AG10803 (cell line): ENCODE results near the gene UMODL1.
A peak's percentile ranks its signal among the peaks of the same experiment; 100 is the strongest.
"Not testable (repeated sequence)": the region's sequence is repeated elsewhere in the genome, so short reads cannot be mapped to it uniquely, and the experiment has no call there.

Experiments used
- DNase-seq: peaks from one replicate; pipeline ENCODE4 v3.0.0; 2010; ENCODE audit warnings: low read depth
- H3K4me3 ChIP-seq: 2 replicates; pipeline ENCODE4 v1.5.1; 2011; ENCODE audit warnings: mild to moderate bottlenecking, low read length, control low read depth
- TF ChIP-seq, protein P1 (sequence below): conservative IDR thresholded peaks from 2 replicates; pipeline ENCODE4 v1.5.1; 2011; ENCODE audit warnings: mild to moderate bottlenecking, low read length, control low read depth, inconsistent platforms

The UMODL1 gene

DNA sequence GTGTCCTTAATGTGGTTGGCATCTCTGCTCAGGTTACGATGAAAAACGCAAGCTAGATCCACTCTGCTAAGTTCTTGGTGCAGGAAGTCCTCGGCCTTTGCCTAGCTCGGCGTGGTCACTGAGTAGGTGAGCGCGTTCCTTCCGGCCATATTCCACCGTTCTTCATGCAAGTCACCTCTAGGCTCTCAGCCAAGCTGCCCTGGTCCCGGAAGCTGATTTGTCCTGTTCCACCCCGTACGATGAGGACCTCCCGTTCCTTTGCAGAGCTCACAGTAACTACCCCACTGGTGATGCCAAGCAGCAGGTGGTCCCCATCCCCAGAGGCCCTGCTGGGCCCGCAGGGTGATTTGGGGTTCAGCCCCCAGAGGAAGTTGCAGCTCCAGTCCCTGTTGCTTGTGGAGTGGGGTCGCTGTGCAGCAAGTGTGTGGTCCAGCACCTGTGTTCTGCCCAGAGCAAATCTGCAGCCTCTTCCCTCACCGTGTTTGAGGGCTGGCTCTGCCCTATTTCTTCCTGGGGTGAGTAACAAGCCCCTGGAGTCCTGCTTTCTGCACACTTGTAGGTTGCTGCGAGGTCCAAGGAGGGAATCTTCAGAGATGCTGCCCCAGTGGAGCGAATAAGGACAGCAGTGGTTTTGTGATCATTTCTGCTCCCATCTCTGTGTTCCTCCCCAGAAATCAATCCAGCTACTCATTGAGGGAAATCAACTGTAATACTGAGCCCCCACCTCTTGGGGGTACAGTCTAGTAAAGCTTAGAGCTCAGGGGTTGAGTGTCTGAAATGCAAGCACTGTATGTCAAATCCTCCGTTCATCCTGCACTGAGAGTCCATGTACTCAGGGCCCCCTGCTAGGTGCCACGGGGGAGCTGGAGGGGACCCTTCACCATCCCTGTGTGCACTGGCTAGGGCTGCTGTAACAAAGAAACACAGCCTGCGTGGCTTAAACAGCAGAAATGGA lies 2.3 kb downstream of the UMODL1 start:
- H3K4me3 ChIP-seq, result no peak overlapping the region
- DNase-seq, result no peak
- TF ChIP-seq, protein P1, sequence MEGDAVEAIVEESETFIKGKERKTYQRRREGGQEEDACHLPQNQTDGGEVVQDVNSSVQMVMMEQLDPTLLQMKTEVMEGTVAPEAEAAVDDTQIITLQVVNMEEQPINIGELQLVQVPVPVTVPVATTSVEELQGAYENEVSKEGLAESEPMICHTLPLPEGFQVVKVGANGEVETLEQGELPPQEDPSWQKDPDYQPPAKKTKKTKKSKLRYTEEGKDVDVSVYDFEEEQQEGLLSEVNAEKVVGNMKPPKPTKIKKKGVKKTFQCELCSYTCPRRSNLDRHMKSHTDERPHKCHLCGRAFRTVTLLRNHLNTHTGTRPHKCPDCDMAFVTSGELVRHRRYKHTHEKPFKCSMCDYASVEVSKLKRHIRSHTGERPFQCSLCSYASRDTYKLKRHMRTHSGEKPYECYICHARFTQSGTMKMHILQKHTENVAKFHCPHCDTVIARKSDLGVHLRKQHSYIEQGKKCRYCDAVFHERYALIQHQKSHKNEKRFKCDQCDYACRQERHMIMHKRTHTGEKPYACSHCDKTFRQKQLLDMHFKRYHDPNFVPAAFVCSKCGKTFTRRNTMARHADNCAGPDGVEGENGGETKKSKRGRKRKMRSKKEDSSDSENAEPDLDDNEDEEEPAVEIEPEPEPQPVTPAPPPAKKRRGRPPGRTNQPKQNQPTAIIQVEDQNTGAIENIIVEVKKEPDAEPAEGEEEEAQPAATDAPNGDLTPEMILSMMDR, result no peak

DNA sequence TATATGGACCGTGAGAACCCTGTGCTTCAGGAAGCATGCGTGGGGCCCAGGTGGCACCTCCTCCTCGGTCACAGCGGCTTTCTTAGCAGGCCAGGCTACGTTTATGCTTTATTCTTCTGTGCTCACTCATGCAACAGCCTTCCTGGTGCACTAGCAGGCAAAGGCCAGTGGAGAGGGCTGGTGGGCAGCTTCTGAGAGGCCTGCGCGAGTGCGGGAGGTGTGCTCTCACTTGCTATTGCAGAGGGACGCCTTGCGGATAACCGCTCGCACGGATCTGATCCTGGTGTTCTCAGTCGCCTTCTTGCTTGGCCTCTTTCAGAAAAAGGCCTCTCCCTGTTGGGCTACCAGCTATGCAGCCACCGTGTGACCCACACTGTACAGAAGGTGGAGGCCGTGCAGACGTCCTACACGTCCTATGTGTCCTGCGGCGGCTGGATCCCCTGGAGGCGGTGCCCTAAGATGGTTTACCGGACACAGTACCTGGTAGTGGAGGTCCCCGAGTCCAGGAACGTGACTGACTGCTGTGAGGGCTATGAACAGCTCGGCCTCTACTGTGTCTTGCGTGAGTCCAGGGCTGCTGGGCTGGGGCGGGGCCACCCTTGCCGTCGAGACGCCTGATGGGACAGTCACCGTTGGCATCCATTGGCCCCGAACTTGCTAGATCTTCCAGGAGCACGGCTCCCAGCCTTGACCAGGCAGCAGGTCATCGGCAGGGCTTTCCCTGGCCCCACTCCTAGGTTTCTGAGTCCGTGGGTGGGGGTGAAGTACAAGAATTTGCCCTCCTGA lies 4.8 kb downstream of the UMODL1 start:
- DNase-seq, result no peak
- no peak overlapping the region for H3K4me3 ChIP-seq
- TF ChIP-seq, protein P1, result no peak

DNA sequence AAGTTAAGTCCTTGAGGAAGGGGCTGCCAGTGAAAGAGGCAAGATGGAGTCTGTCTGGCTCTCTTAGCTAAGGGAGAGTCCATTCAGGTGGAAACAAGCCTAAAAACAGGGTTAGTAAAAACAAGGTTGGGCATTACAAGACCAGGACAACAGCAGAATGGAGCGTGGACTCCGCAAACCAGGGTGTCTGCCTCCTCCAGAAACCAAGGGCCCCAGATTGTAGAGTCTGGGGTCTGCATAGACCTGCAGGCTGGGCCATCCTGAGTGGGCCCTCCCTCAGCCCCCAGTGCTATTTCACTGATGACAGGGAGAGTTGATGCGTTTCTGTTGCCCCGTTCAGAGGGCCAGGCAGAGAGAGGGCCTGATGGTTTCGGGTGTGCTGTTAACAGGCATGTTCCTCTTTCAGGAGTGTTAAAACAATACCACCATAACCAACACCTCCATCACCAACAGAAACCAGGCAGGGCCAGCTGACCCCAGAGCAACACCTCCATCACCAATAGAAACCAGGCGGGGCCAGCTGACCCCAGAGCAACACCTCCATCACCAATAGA lies 6.6 kb downstream of the UMODL1 start:
- H3K4me3 ChIP-seq, DNase-seq: not testable (repeated sequence)

DNA sequence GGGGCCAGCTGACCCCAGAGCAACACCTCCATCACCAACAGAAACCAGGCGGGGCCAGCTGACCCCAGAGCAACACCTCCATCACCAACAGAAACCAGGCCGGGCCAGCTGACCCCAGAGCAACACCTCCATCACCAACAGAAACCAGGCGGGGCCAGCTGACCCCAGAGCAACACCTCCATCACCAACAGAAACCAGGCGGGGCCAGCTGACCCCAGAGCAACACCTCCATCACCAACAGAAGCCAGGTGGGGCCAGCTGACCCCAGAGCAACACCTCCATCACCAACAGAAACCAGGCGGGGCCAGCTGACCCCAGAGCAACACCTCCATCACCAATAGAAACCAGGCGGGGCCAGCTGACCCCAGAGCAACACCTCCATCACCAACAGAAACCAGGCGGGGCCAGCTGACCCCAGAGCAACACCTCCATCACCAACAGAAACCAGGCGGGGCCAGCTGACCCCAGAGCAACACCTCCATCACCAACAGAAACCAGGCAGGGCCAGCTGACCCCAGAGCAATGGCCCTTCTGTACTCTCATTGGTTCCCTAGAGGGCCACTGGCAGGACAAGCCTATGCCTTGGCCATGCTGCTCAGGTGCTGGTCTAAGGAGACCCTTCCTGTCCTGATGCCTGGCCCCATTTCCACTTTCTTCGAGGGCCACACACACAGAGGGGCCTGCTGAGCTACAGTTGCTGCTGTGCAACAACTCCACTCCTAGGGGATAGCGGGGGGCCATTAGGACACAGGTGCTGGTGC lies 7.3 kb downstream of the UMODL1 start:
- not testable (repeated sequence) for H3K4me3 ChIP-seq, DNase-seq

DNA sequence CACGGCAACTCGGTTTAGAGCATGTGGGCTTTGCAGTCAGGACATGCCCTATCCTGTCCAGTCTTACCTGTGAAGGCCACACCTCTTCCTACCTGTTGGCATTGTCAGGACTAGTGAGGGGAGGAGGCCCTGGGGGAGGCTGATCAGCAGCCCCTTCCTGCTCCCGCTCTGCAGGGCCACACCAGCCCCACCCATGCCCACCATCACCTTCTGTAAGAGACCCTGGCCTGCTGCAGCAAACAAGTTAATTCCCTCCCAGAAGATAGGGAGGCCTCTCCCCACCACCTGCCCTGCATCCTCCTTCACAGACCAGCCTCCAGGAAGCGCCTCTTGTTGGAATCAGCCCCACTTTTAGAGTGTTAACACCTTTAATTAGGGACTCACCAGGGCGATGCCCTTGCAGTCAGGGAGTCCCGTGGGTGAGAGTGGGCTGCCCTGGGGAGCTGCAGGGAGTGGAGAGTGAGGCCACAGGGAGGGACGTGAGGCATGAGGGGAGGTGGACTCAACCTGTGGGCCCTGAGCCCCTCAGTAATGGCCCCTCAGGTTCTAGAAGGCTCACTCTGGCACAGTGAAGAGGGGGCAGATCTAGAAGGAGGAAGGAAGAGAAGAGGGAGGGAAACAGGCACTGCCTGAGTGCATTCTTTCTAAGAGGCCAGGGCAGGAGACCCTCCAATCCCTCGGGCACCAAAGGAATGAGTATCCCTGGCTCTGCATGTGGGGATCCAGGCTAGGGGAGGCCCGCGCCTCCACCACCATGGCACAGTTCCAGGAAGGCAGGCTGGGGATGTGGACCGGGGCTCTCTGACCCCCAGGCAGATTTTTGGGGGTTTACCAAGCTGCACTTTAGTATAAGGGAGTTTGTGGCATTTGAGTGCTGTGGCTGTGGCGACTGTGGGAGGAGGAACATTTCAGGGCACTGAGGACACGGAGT lies 8.2 kb downstream of the UMODL1 start:
- no peak overlapping the region for H3K4me3 ChIP-seq
- TF ChIP-seq, protein P1, result no peak
- DNase-seq, result no peak

DNA sequence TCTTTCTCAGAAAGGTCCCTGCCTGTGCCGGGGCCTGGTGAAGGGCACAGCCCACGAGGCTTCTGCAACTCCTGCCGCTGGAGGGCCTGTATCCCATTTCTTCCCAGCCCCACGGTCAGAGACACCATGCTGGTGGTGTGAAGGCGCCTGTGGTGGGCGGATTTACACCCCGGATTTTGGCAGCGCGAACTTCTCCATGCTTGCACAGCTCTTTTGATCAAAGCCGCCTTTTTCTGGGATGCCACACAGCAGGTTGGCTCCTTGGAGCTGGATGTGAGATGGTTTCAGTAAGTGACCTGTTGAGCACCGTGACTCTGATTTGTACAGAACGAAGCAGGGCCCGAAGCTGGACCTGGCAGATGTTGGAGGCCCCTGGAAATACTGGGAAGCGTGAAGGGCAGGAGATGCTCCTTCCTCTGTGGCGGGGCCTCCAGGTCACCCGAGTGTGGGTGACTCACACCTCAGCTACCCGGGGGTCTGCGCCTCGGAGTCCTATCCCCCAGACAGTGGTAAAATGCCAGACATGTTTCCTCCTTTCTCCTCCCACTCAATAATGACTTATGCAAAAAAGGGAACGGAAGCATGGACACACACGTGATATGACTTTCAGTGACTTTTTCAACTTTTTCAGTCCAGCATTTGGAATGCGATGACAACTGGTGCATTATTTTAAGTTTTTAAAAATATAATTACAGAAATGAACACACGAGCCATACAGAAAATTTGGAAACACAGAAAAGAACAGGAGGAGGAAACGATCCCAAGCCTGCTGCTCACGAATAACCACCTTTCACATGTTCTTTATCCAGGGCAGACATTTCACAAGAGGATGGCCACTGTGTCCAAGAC lies 9.0 kb downstream of the UMODL1 start:
- TF ChIP-seq, protein P1, result no peak
- no peak overlapping the region for H3K4me3 ChIP-seq
- no peak for DNase-seq

DNA sequence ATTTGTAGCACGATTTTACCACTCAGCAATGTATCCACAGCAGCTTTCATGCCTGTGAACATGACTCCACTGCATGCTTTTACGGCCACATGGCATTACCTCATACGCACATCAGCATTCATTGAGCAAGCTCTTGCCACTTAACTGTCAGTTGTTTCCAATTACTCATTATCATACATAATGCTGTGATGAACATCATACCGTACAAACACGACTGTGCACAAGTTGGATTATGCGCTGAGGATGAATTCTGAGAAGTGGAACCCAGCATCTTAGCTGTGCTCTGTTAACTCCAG lies 9.6 kb downstream of the UMODL1 start:
- DNase-seq, result peak; percentile 99

More for the DNA sequence above, 9.6 kb downstream of the UMODL1 start:
- TF ChIP-seq, protein P1, result no peak
- H3K4me3 ChIP-seq, result no peak overlapping the region
